ENCODE results near the gene GRIK3.

GRCh38 chr1:36924282-36924811, 110.0 kb downstream of the GRIK3 start:
- TF ChIP-seq CTCF (conservative IDR thresholded peaks at IDR 0.05; ENCODE audit: low read depth, low read length) (no peak), EZH2phosphoT487 (IDR thresholded peaks at IDR 0.05; ENCODE audit: borderline replicate concordance, low read length) (no peak)
